ENCODE results near the gene IRAG1.
"Not testable (repeated sequence)": the region's sequence is repeated elsewhere in the genome, so short reads cannot be mapped to it uniquely, and the experiment has no call there.

Gene IRAG1

GRCh38 chr11:10708131-10708530, 14.6 kb upstream of the IRAG1 start:
- no peak for FAIRE-seq

- no peak for FAIRE-seq
Measured at GRCh38 chr11:10701982-10702381, 8.4 kb upstream of the IRAG1 start.

- FAIRE-seq: no peak
Measured at GRCh38 chr11:10699072-10699471, 5.5 kb upstream of the IRAG1 start.

- no peak for FAIRE-seq
Measured at GRCh38 chr11:10697323-10697620, 3.7 kb upstream of the IRAG1 start.

GRCh38 chr11:10696468-10697322, 3.1 kb upstream of the IRAG1 start:
- no peak for FAIRE-seq

GRCh38 chr11:10695833-10696232, 2.3 kb upstream of the IRAG1 start:
- FAIRE-seq: no peak

GRCh38 chr11:10694486-10695239, 1.1 kb upstream of the IRAG1 start:
- no peak for FAIRE-seq

- FAIRE-seq: no peak
Measured at GRCh38 chr11:10692531-10693115, 932 bp downstream of the IRAG1 start.

GRCh38 chr11:10688401-10688800, 5.2 kb downstream of the IRAG1 start:
- FAIRE-seq: no peak

- no peak for FAIRE-seq
Measured at GRCh38 chr11:10686311-10686710, 7.2 kb downstream of the IRAG1 start.

- no peak for FAIRE-seq
Measured at GRCh38 chr11:10683429-10683828, 10.1 kb downstream of the IRAG1 start.

GRCh38 chr11:10680956-10681487, 12.5 kb downstream of the IRAG1 start:
- no peak for FAIRE-seq

- not testable (repeated sequence) for FAIRE-seq
Measured at GRCh38 chr11:10680279-10680678, 13.3 kb downstream of the IRAG1 start.

GRCh38 chr11:10679644-10680043, 13.9 kb downstream of the IRAG1 start:
- FAIRE-seq: no peak

- no peak for FAIRE-seq
Measured at GRCh38 chr11:10678101-10678500, 15.5 kb downstream of the IRAG1 start.

- no peak for FAIRE-seq
Measured at GRCh38 chr11:10676919-10677318, 16.6 kb downstream of the IRAG1 start.

GRCh38 chr11:10674911-10675440, 18.6 kb downstream of the IRAG1 start:
- FAIRE-seq: no peak

GRCh38 chr11:10674440-10674855, 19.1 kb downstream of the IRAG1 start:
- no peak for FAIRE-seq

- FAIRE-seq: no peak
Measured at GRCh38 chr11:10673501-10674062, 20.0 kb downstream of the IRAG1 start.

GRCh38 chr11:10670099-10670498, 23.5 kb downstream of the IRAG1 start:
- no peak for FAIRE-seq

- FAIRE-seq: no peak
Measured at GRCh38 chr11:10669258-10670033, 24.1 kb downstream of the IRAG1 start.

GRCh38 chr11:10667521-10667885, 26.1 kb downstream of the IRAG1 start:
- no peak for FAIRE-seq

All from TTC549 (cell line).